NT2/D1 (cell line): ENCODE measurements around the gene TSHZ1.

Experiments used
- YY1 ChIP-seq: IDR thresholded peaks from 2 replicates; pipeline ENCODE4 v1.6.1; 2011; ENCODE audit not compliant: insufficient read length, insufficient read depth
- ZNF274 ChIP-seq: IDR thresholded peaks from 2 replicates; pipeline ENCODE4 v1.6.1; 2011; ENCODE audit warnings: mild to moderate bottlenecking, low read depth, low read length

DNA sequence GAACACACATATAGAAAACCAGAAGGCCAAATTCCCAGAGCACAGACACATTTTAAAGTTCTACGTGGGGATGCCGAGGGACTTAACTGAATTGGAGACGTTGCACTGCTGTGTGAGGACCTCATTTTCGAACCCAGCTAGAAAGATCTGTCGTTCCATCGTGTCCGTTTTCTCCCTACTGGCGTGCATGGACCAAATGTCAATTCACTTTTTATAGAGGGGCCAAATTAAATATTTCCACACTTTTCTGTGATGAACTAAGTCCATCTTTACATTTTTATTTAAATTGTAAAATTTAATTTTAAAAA, 692 bp upstream of the TSHZ1 start:
- TF ChIP-seq YY1 (no peak), ZNF274 (no peak)
